Neural cell (in vitro differentiated cells): Measurements from ENCODE around the gene ZNF597. TPM values are rescaled to one million over a fixed set of nuclear protein-coding genes. Genes with fewer than 3 reads are reported as not detected.
"Not testable (repeated sequence)": the region's sequence is repeated elsewhere in the genome, so short reads cannot be mapped to it uniquely, and the experiment has no call there.

Experiments
- H2AFZ ChIP-seq: fragments of 200-600, 300-800 bp; sonication (generic), shearing (Covaris generic); 2 replicates; pipeline ENCODE4 v1.6.0; 2014; ENCODE audit warnings: low read depth, mild to moderate bottlenecking, antibody characterized with exemption, low read length, moderate library complexity
- H3F3A ChIP-seq: fragments of 200-600 bp; shearing (Covaris generic); 2 replicates; pipeline ENCODE4 v1.6.1; 2016; ENCODE audit warnings: mild to moderate bottlenecking, moderate library complexity, mixed read lengths, antibody characterized with exemption, low read length; ENCODE audit not compliant: insufficient read depth, poor library complexity, severe bottlenecking
- H3K27ac ChIP-seq: fragments of 200-600, 300-800 bp; sonication (generic), shearing (Covaris generic); 2 replicates; pipeline ENCODE4 v1.5.1; 2014; ENCODE audit warnings: mild to moderate bottlenecking, low read length, moderate library complexity
- H3K27me3 ChIP-seq: fragments of 300-800, 200-600 bp; sonication (generic), shearing (Covaris generic); 2 replicates; pipeline ENCODE4 v1.6.0; 2014; ENCODE audit warnings: mild to moderate bottlenecking, low read depth, low read length, moderate library complexity; ENCODE audit not compliant: insufficient read depth
- H3K36me3 ChIP-seq: fragments of 300-800, 200-600 bp; sonication (generic), shearing (Covaris generic); 2 replicates; pipeline ENCODE4 v1.5.1; 2014; ENCODE audit warnings: mild to moderate bottlenecking, antibody characterized with exemption, low read length, moderate library complexity; ENCODE audit not compliant: insufficient read depth
- H3K4me2 ChIP-seq: fragments of 300-800, 200-600 bp; sonication (generic), shearing (Covaris generic); 2 replicates; pipeline ENCODE4 v1.6.0; 2014; ENCODE audit warnings: mild to moderate bottlenecking, low read length
- H3K4me3 ChIP-seq: fragments of 300-800, 200-600 bp; sonication (generic), shearing (Covaris generic); 2 replicates; pipeline ENCODE4 v1.5.1; 2014; ENCODE audit warnings: mild to moderate bottlenecking, low read length, moderate library complexity
- H3K79me2 ChIP-seq: fragments of 200-600 bp; shearing (Covaris generic); replicated peaks from 2 replicates; pipeline ENCODE4 v1.6.0; 2014; ENCODE audit warnings: mild to moderate bottlenecking, low read length, moderate library complexity; ENCODE audit not compliant: insufficient read depth
- H3K9ac ChIP-seq: fragments of 300-800, 200-600 bp; sonication (generic), shearing (Covaris generic); 2 replicates; pipeline ENCODE4 v1.6.1; 2016; ENCODE audit warnings: mild to moderate bottlenecking, low read length, mixed read lengths
- H3K9me2 ChIP-seq: fragments of 200-600 bp; shearing (Covaris generic); 2 replicates; pipeline ENCODE4 v1.6.1; 2016; ENCODE audit warnings: mild to moderate bottlenecking, low read length, mixed read lengths; ENCODE audit not compliant: insufficient read depth
- H3K9me3 ChIP-seq: fragments of 200-600, 300-800 bp; sonication (generic), shearing (Covaris generic); 2 replicates; pipeline ENCODE4 v1.6.1; 2016; ENCODE audit warnings: mild to moderate bottlenecking, mixed run types, low read length, moderate library complexity, mixed read lengths
- H4K20me1 ChIP-seq: fragments of 200-600 bp; shearing (Covaris generic); 2 replicates; pipeline ENCODE4 v1.6.1; 2016; ENCODE audit warnings: mild to moderate bottlenecking, mixed run types; ENCODE audit not compliant: insufficient read depth
- EP300 ChIP-seq: fragments of 450-650 bp; conservative IDR thresholded peaks from 2 replicates; pipeline ENCODE4 v1.6.1; 2014; ENCODE audit warnings: antibody characterized with exemption, mild to moderate bottlenecking, moderate library complexity; ENCODE audit not compliant: poor library complexity, severe bottlenecking
- EZH2 ChIP-seq: fragments of 200-600, 300-800 bp; shearing (Covaris generic), sonication (generic); IDR thresholded peaks from 2 replicates; pipeline ENCODE4 v1.6.1; 2014; ENCODE audit warnings: antibody characterized with exemption, low read length, borderline replicate concordance, mild to moderate bottlenecking; ENCODE audit not compliant: insufficient read depth, poor library complexity, severe bottlenecking
- MXI1 ChIP-seq: fragments of 450-650 bp; conservative IDR thresholded peaks from 2 replicates; pipeline ENCODE4 v1.6.1; 2014; ENCODE audit warnings: antibody characterized with exemption, mild to moderate bottlenecking; ENCODE audit not compliant: poor library complexity, severe bottlenecking
- POLR2AphosphoS5 ChIP-seq: IDR thresholded peaks from 2 replicates; pipeline ENCODE4 v1.6.1; 2012
- RAD21 ChIP-seq: fragments of 450-650 bp; conservative IDR thresholded peaks from 2 replicates; pipeline ENCODE4 v1.6.1; 2014; ENCODE audit warnings: antibody characterized with exemption, mild to moderate bottlenecking, moderate library complexity
- SMC3 ChIP-seq: fragments of 450-650 bp; conservative IDR thresholded peaks from 2 replicates; pipeline ENCODE4 v1.6.1; 2014; ENCODE audit warnings: antibody characterized with exemption, mild to moderate bottlenecking, moderate library complexity; ENCODE audit not compliant: poor library complexity
- TAF1 ChIP-seq: IDR thresholded peaks from 2 replicates; pipeline ENCODE4 v1.6.1; 2012; ENCODE audit warnings: low read depth
- polyA plus RNA-seq: library from polyadenylated mRNA; depleted of rRNA; stranded (reverse); fragments of >200 nt; gene quantifications from 2 replicates; pipeline ENCODE4 v1.2.3, GENCODE V29; 2014
- TF ChIP-seq, protein P1 (sequence below): fragments of 450-650 bp; IDR thresholded peaks from 2 replicates; pipeline ENCODE4 v1.5.1; 2014; ENCODE audit warnings: antibody characterized with exemption, mild to moderate bottlenecking, moderate library complexity; ENCODE audit not compliant: poor library complexity, severe bottlenecking
- TF ChIP-seq, protein P2 (sequence below): IDR thresholded peaks from 2 replicates; pipeline ENCODE4 v1.6.1; 2012; ENCODE audit warnings: borderline replicate concordance

The ZNF597 gene
- polyA plus RNA-seq, 1 donor from 2014 or later = 2.0 TPM

DNA sequence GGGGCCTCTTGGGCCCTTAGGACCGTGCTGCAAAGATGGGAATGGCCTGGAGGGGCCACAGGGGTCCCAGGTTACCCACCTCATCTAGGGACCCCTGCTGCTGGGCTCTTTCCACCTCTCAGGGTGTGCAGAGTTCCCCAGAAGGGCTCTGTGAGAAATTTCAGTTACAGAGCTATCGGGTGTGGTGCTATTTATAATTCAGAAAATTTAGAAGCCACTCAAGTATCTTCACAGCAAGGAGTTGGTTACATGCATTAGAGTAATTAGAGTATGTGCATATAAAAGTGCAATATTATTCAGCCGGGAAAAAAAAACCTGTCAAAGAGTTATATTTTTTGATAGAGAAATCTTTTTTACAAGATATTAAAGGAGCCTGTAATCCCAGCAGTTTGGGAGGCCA is 33.1 kb upstream of the ZNF597 start:
- Histone ChIP-seq H2AFZ (no peak overlapping the region), H3K4me3 (no peak overlapping the region), H3K27me3 (no peaks in the 10 kb centered on the region), H3F3A (no peaks in the 10 kb centered on the region), H3K79me2 (no peaks in the 10 kb centered on the region), H3K9ac (no peak overlapping the region), H3K9me3 (no peaks in the 10 kb centered on the region), H3K27ac (no peak overlapping the region), H3K36me3 (no peaks in the 10 kb centered on the region), H3K4me2 (no peak overlapping the region), H3K9me2 (no peaks in the 10 kb centered on the region), H4K20me1 (no peaks in the 10 kb centered on the region)
- TF ChIP-seq POLR2AphosphoS5 (no peak), EP300 (no peak), SMC3 (no peak), TAF1 (no peak), RAD21 (no peak)

DNA sequence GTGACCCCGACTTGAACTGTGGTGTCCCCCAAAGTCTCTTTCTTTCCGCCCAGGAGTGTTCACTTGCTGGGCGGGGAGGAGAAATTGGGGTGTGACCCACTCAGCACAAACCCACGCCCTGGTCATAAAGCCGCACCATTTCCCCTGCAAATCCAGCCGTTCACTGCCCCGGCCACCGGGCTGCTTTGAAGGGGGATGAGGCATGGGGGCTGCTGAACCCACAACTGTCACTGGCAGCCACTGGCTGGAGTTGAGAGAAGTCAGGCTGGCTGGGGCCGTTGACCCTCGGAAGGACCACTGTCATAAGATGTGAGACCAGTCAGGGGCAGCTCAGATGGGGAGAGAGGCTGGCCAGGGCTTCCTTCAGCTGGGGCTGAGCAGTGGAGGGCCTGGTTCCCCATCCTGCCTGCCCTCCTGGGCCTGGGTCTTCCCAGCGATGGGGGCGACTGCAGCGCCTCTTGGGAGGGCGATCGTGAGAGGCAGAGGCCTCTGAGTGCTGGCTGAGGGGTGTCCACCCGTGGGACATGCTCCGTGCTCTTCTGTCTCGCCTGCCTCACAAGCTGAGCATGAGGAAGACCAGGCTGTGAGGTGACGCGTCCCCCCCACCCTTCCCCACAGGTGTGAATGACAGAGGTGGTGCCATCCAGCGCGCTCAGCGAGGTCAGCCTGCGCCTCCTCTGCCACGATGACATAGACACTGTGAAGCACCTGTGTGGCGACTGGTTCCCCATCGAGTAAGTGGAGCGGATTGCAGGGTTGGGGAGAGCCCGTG is 32.5 kb upstream of the ZNF597 start:
- Histone ChIP-seq H3F3A (no peaks in the 10 kb centered on the region), H3K36me3 (no peaks in the 10 kb centered on the region), H2AFZ (no peak overlapping the region), H3K79me2 (peaks cover 2% of the 10 kb centered on the region), H3K4me3 (no peak overlapping the region), H3K27ac (no peak overlapping the region), H3K9me2 (no peaks in the 10 kb centered on the region), H3K4me2 (no peak overlapping the region), H3K9ac (no peak overlapping the region), H3K9me3 (no peaks in the 10 kb centered on the region), H4K20me1 (no peaks in the 10 kb centered on the region), H3K27me3 (no peaks in the 10 kb centered on the region)
- no peak for TF ChIP-seq EP300
- TF ChIP-seq RAD21 = no peak
- no peak for TF ChIP-seq MXI1
- TF ChIP-seq, protein P1, sequence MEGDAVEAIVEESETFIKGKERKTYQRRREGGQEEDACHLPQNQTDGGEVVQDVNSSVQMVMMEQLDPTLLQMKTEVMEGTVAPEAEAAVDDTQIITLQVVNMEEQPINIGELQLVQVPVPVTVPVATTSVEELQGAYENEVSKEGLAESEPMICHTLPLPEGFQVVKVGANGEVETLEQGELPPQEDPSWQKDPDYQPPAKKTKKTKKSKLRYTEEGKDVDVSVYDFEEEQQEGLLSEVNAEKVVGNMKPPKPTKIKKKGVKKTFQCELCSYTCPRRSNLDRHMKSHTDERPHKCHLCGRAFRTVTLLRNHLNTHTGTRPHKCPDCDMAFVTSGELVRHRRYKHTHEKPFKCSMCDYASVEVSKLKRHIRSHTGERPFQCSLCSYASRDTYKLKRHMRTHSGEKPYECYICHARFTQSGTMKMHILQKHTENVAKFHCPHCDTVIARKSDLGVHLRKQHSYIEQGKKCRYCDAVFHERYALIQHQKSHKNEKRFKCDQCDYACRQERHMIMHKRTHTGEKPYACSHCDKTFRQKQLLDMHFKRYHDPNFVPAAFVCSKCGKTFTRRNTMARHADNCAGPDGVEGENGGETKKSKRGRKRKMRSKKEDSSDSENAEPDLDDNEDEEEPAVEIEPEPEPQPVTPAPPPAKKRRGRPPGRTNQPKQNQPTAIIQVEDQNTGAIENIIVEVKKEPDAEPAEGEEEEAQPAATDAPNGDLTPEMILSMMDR = no peak
- TF ChIP-seq EZH2 = no peak
- no peak for TF ChIP-seq SMC3
- TF ChIP-seq TAF1 = no peak
- TF ChIP-seq, protein P2, sequence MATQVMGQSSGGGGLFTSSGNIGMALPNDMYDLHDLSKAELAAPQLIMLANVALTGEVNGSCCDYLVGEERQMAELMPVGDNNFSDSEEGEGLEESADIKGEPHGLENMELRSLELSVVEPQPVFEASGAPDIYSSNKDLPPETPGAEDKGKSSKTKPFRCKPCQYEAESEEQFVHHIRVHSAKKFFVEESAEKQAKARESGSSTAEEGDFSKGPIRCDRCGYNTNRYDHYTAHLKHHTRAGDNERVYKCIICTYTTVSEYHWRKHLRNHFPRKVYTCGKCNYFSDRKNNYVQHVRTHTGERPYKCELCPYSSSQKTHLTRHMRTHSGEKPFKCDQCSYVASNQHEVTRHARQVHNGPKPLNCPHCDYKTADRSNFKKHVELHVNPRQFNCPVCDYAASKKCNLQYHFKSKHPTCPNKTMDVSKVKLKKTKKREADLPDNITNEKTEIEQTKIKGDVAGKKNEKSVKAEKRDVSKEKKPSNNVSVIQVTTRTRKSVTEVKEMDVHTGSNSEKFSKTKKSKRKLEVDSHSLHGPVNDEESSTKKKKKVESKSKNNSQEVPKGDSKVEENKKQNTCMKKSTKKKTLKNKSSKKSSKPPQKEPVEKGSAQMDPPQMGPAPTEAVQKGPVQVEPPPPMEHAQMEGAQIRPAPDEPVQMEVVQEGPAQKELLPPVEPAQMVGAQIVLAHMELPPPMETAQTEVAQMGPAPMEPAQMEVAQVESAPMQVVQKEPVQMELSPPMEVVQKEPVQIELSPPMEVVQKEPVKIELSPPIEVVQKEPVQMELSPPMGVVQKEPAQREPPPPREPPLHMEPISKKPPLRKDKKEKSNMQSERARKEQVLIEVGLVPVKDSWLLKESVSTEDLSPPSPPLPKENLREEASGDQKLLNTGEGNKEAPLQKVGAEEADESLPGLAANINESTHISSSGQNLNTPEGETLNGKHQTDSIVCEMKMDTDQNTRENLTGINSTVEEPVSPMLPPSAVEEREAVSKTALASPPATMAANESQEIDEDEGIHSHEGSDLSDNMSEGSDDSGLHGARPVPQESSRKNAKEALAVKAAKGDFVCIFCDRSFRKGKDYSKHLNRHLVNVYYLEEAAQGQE = no peak

DNA sequence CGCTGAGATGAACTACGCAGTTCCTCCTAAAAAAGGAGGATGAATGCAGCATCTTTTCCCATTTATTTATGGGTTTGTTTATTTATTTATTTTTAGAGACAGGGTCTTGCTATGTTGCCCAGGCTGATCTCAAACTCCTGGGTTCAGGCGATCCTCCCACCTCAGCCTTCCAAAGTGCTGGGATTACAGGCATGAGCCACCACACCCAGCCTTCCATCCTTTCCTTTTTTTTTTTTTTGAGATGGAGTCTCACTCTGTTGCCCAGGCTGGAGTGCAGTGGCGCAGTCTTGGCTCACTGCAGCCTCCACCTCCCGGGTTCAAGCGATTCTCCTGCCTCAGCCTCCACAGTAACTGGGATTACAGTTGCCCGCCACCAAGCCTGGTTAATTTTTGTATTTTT is 31.6 kb upstream of the ZNF597 start:
- H3K79me2 ChIP-seq, H3K27ac ChIP-seq, H4K20me1 ChIP-seq, H3K9me3 ChIP-seq, H3K36me3 ChIP-seq, H3K4me2 ChIP-seq, H2AFZ ChIP-seq, H3F3A ChIP-seq, H3K27me3 ChIP-seq, H3K9me2 ChIP-seq, H3K9ac ChIP-seq, H3K4me3 ChIP-seq: not testable (repeated sequence)
